Measurements from ENCODE around the gene FBXW11.

GRCh38 chr5:171969288-171969880, 37.1 kb downstream of the FBXW11 start:
- TF ChIP-seq, protein P1, sequence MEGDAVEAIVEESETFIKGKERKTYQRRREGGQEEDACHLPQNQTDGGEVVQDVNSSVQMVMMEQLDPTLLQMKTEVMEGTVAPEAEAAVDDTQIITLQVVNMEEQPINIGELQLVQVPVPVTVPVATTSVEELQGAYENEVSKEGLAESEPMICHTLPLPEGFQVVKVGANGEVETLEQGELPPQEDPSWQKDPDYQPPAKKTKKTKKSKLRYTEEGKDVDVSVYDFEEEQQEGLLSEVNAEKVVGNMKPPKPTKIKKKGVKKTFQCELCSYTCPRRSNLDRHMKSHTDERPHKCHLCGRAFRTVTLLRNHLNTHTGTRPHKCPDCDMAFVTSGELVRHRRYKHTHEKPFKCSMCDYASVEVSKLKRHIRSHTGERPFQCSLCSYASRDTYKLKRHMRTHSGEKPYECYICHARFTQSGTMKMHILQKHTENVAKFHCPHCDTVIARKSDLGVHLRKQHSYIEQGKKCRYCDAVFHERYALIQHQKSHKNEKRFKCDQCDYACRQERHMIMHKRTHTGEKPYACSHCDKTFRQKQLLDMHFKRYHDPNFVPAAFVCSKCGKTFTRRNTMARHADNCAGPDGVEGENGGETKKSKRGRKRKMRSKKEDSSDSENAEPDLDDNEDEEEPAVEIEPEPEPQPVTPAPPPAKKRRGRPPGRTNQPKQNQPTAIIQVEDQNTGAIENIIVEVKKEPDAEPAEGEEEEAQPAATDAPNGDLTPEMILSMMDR (IDR thresholded peaks at IDR 0.05), result no peak
- TF ChIP-seq POLR2A (IDR thresholded peaks at IDR 0.05), result no peak
